ENCODE measurements around the gene EXD2. TPM values are rescaled to one million over a fixed set of nuclear protein-coding genes. Genes with fewer than 3 reads are reported as not detected.

EXD2 gene
- 20.9 and 23.3 TPM in 2 replicates for total RNA-seq (2014; rRNA removed; shearing (Covaris generic))
- polyA plus RNA-seq (2016; fragmentation: Nextera tagmentation; extraction: Ambion mirVana): 9.9 and 10.3 TPM in 2 replicates
- long read RNA-seq, partial matches to known transcripts: 4 of 7 reads
- long read RNA-seq, other reads (novel, unspliced or antisense): 2 of 7 reads

GRCh38 chr14:69191340-69192111, at the start of gene EXD2:
Gene EXD2, plus strand, starts transcription at chr14:69191498. Its CDS starts 17,973 bp downstream, at chr14:69209471.
- Mint-ChIP-seq H3K4me3 (peak within 1 kb of the TSS; percentile 91), H3K9me3 (no peaks in the 10 kb centered on the region), H3K4me1 (peaks cover 13% of the 10 kb centered on the region), H3K27me3 (ENCODE audit: insufficient read depth, low read depth, poor library complexity) (peaks cover 3% of the 10 kb centered on the region), H3K27ac (peak within 1 kb of the TSS; percentile 97), H3K36me3 (ENCODE audit: low read depth) (no peaks in the 10 kb centered on the region)
- peak within 1 kb of the TSS; percentile 79 for H3K4me2 ChIP-seq
- H3F3A ChIP-seq (replicated peaks; ENCODE audit: low read depth): no peaks in the 10 kb centered on the region
- no peaks in the 10 kb centered on the region; the same call in 1 of the 2 replicates for H3K4me1 ChIP-seq (ENCODE audit: insufficient read depth)
- no peaks in the 10 kb centered on the region for H3K36me3 ChIP-seq (ENCODE audit: insufficient read depth)
- ATAC-seq (peak; percentile 96), DNase-seq (ENCODE audit: low spot score) (peak; percentile 97)
- no peak for TF ChIP-seq ZNF114 (CRISPR knock-in tag; IDR thresholded peaks at IDR 0.05)
- peak; percentile 92 for TF ChIP-seq ETS1 (IDR thresholded peaks at IDR 0.05)
- no peak for TF ChIP-seq EZH2phosphoT487 (IDR thresholded peaks at IDR 0.05; ENCODE audit: unreplicated experiment)
- TF ChIP-seq POLR2AphosphoS5 (IDR thresholded peaks at IDR 0.05; ENCODE audit: low read depth): peak; percentile 67
- TF ChIP-seq CREB1 (CRISPR knock-in tag; IDR thresholded peaks at IDR 0.05; ENCODE audit: low read depth): peak; percentile 81
- no peaks in the 10 kb centered on the region for H3K9me2 ChIP-seq (ENCODE audit: insufficient read depth)
- no peaks in the 10 kb centered on the region for H4K20me1 ChIP-seq (replicated peaks; ENCODE audit: insufficient read depth)
- no peaks in the 10 kb centered on the region for H3K27me3 ChIP-seq (ENCODE audit: insufficient read depth)
- H3K4me3 ChIP-seq: peak within 1 kb of the TSS; percentile 60
- peak within 1 kb of the TSS; percentile 26 for H2AFZ ChIP-seq
- peaks cover 35% of the 10 kb centered on the region for H3K79me2 ChIP-seq (replicated peaks; ENCODE audit: insufficient read depth)
- peak within 1 kb of the TSS; percentile 89 for H3K27ac ChIP-seq (ENCODE audit: low read depth)

GRCh38 chr14:69141550-69141949, 49.7 kb upstream of the EXD2 start:
- Histone ChIP-seq H3K27ac (ENCODE audit: low read depth) (no peak overlapping the region), H4K20me1 (replicated peaks; ENCODE audit: insufficient read depth) (0 out of 2 replicates have a peak, but pooled peaks cover 3% of the 10 kb centered on the region), H3K4me3 (no peak overlapping the region), H3K4me2 (no peak overlapping the region), H3K4me1 (ENCODE audit: insufficient read depth) (peaks cover 9% of the 10 kb centered on the region), H2AFZ (no peak overlapping the region), H3K9me2 (ENCODE audit: insufficient read depth) (no peaks in the 10 kb centered on the region), H3K36me3 (ENCODE audit: insufficient read depth) (no peaks in the 10 kb centered on the region), H3F3A (replicated peaks; ENCODE audit: low read depth) (no peaks in the 10 kb centered on the region), H3K27me3 (ENCODE audit: insufficient read depth) (no peaks in the 10 kb centered on the region), H3K79me2 (replicated peaks; ENCODE audit: insufficient read depth) (peaks cover 33% of the 10 kb centered on the region)
- Mint-ChIP-seq H3K27me3 (ENCODE audit: insufficient read depth, low read depth, poor library complexity) (no peaks in the 10 kb centered on the region), H3K36me3 (ENCODE audit: low read depth) (no peaks in the 10 kb centered on the region), H3K4me3 (no peak overlapping the region), H3K27ac (no peak overlapping the region), H3K4me1 (peaks cover 24% of the 10 kb centered on the region), H3K9me3 (no peaks in the 10 kb centered on the region)
- DNase-seq (ENCODE audit: low spot score): no peak
- ATAC-seq: no peak
- no peak for TF ChIP-seq EZH2phosphoT487 (IDR thresholded peaks at IDR 0.05; ENCODE audit: unreplicated experiment)
- TF ChIP-seq ZNF462 (CRISPR knock-in tag; IDR thresholded peaks at IDR 0.05): no peak
- TF ChIP-seq REST (IDR thresholded peaks at IDR 0.05; ENCODE audit: unreplicated experiment): no peak
- TF ChIP-seq ZNF114 (CRISPR knock-in tag; IDR thresholded peaks at IDR 0.05): no peak
- no peak for TF ChIP-seq ZNF331 (CRISPR knock-in tag; IDR thresholded peaks at IDR 0.05; ENCODE audit: low read depth)
- no peak for TF ChIP-seq STAT1 (IDR thresholded peaks at IDR 0.05; ENCODE audit: unreplicated experiment)
- TF ChIP-seq CREB1 (CRISPR knock-in tag; IDR thresholded peaks at IDR 0.05; ENCODE audit: low read depth): no peak

Data from GM23338 (cell line).